Measurements from ENCODE around the gene FAM90A1. TPM values are rescaled to one million over a fixed set of nuclear protein-coding genes. Genes with fewer than 3 reads are reported as not detected.
"Not testable (repeated sequence)": the region's sequence is repeated elsewhere in the genome, so short reads cannot be mapped to it uniquely, and the experiment has no call there.

FAM90A1 gene
- total RNA-seq, 1 donor from 2014 or later: not detected

DNA sequence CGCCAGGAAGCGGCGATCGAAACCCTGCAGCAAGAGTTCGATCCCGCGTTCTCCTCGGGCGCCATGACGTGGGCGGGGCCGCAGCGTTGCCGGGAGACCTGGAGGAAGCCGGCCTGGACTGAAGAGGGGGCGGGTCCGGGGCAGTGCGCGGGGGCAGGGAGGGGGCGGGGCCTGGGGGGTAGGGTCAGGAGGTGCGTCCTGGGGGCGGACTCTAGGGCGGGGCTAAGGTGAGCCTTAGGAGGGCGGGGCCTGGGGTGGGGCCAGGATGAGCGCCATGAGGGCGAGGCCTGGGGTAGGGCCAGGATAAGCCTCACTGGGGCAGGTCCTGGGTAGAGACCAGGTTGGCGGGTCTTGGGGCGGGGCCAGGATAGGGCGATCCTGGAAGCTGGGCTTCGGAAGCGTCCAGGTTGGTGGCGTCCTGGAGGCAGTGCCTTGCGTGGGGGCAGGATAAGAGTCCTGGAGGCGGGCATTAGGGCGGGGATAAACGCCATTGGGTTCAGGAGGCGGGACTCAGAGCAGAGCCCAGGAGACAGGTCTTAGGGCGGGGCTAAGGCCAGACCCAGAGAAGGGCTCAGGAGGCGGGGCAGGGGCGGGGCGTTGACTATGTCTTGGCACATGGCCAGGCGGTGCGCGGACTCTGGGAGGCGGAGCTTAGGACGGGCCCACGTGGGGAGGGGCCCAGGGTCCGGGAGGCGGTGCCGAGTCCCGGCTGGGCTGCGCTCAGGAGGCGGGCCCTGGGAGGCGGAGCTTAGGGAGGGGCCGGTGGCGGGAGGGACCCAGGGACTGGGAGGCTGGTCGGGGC is 15.7 kb upstream of the FAM90A1 start:
- not testable (repeated sequence) for FAIRE-seq; H3K9me3 ChIP-seq (ENCODE audit: insufficient read depth, low read depth, low read length); H3K79me2 ChIP-seq (ENCODE audit: insufficient read depth, low read length); H3K9me3 Mint-ChIP-seq (ENCODE audit: unreplicated experiment); H3K4me1 ChIP-seq (ENCODE audit: insufficient read depth, low read length); H3K27me3 Mint-ChIP-seq (ENCODE audit: low read depth, unreplicated experiment); H3K36me3 ChIP-seq (ENCODE audit: insufficient read depth, low read length); H4K20me1 ChIP-seq (ENCODE audit: insufficient read depth, low read length); H3K36me3 Mint-ChIP-seq (ENCODE audit: low read depth, unreplicated experiment); H3K27me3 ChIP-seq (ENCODE audit: insufficient read depth, low read length); H3K4me1 Mint-ChIP-seq (ENCODE audit: low read depth, unreplicated experiment)
- Histone ChIP-seq H2AFZ (ENCODE audit: low read depth, low read length) (peak overlapping the region; percentile 85), H3K27ac (ENCODE audit: low read depth, low read length) (peak overlapping the region; percentile 88), H3K4me3 (ENCODE audit: insufficient read depth, low read depth, low read length) (peak overlapping the region; percentile 67), H3K9ac (ENCODE audit: low read length) (peak overlapping the region; percentile 88), H3K4me2 (ENCODE audit: low read length) (peak overlapping the region; percentile 88)
- H3K4me3 Mint-ChIP-seq (ENCODE audit: unreplicated experiment): peak overlapping the region; percentile 88
- DNase-seq (ENCODE audit: low read depth): peak; percentile 90
- peak overlapping the region; percentile 91 for H3K27ac Mint-ChIP-seq (ENCODE audit: unreplicated experiment)

DNA sequence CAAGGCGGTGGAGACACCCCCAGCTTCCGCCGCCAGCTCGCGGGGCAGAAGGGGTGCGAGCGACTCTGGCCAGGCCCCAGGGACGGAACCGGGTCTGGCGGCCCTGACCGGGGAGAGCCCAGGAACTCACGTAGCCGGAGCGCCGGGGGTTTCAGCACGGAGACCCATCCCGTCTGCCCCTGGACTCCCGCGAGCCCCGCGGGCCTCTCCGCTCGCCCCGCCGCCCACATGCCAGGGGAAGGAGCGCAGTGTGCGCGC is 15.1 kb upstream of the FAM90A1 start:
- Histone ChIP-seq H3K4me2 (ENCODE audit: low read length) (peak overlapping the region; percentile 87), H2AFZ (ENCODE audit: low read depth, low read length) (peak overlapping the region; percentile 80), H3K27ac (ENCODE audit: low read depth, low read length) (peak overlapping the region; percentile 88), H3K9ac (ENCODE audit: low read length) (peak overlapping the region; percentile 88), H3K4me3 (ENCODE audit: insufficient read depth, low read depth, low read length) (peak overlapping the region; percentile 67)
- H3K9me3 Mint-ChIP-seq (ENCODE audit: unreplicated experiment); DNase-seq (ENCODE audit: low read depth); H3K4me1 Mint-ChIP-seq (ENCODE audit: low read depth, unreplicated experiment); H4K20me1 ChIP-seq (ENCODE audit: insufficient read depth, low read length); H3K27me3 Mint-ChIP-seq (ENCODE audit: low read depth, unreplicated experiment); H3K4me1 ChIP-seq (ENCODE audit: insufficient read depth, low read length); H3K36me3 ChIP-seq (ENCODE audit: insufficient read depth, low read length); H3K27me3 ChIP-seq (ENCODE audit: insufficient read depth, low read length); H3K79me2 ChIP-seq (ENCODE audit: insufficient read depth, low read length); H3K9me3 ChIP-seq (ENCODE audit: insufficient read depth, low read depth, low read length); H3K36me3 Mint-ChIP-seq (ENCODE audit: low read depth, unreplicated experiment); FAIRE-seq: not testable (repeated sequence)
- H3K27ac Mint-ChIP-seq (ENCODE audit: unreplicated experiment): peak overlapping the region; percentile 83
- peak overlapping the region; percentile 87 for H3K4me3 Mint-ChIP-seq (ENCODE audit: unreplicated experiment)

DNA sequence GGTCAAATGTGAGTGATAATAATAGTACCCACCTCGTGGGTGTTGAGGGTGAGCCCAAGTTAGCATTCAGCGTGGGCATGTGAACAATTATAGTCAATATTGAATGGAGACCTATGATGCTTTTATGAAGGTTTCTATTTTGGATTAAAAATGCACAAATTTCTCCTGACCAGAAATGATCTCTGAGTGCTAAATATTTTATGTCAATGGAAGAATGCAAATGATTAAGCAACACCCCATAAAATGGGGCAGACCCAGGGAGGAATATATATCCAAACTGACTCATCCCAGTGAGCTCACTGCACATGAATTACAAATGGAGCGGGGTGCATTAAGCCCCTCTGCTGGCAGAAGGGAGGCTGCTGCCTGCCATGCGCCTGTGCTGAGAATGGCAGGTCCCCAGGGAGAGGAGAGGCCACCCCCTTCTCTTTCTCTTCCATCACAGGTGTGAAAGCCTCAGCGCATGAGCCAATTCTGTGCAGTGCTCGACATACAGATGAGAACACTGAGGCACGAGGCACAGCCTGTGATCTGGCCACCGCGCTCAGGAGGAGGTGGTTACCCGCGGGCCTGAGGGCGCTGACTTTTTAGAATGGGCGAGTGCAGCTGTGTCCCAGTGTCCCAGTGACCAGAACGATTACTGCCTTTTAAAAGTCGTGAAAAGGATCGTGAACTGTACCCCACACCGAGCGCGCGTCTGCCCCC is 14.7 kb upstream of the FAM90A1 start:
- H3K27ac ChIP-seq (ENCODE audit: low read depth, low read length): peak overlapping the region; percentile 88
- H4K20me1 ChIP-seq (ENCODE audit: insufficient read depth, low read length); H3K79me2 ChIP-seq (ENCODE audit: insufficient read depth, low read length); H3K27me3 ChIP-seq (ENCODE audit: insufficient read depth, low read length); H3K9me3 Mint-ChIP-seq (ENCODE audit: unreplicated experiment); FAIRE-seq; H3K4me1 Mint-ChIP-seq (ENCODE audit: low read depth, unreplicated experiment); H3K9me3 ChIP-seq (ENCODE audit: insufficient read depth, low read depth, low read length); H3K27me3 Mint-ChIP-seq (ENCODE audit: low read depth, unreplicated experiment); DNase-seq (ENCODE audit: low read depth); H3K36me3 Mint-ChIP-seq (ENCODE audit: low read depth, unreplicated experiment); H3K36me3 ChIP-seq (ENCODE audit: insufficient read depth, low read length); H3K4me1 ChIP-seq (ENCODE audit: insufficient read depth, low read length): not testable (repeated sequence)
- H3K4me3 ChIP-seq (ENCODE audit: insufficient read depth, low read depth, low read length): peak overlapping the region; percentile 67
- Mint-ChIP-seq H3K4me3 (ENCODE audit: unreplicated experiment) (peak overlapping the region; percentile 87), H3K27ac (ENCODE audit: unreplicated experiment) (peak overlapping the region; percentile 83)
- H3K9ac ChIP-seq (ENCODE audit: low read length): peak overlapping the region; percentile 88
- H2AFZ ChIP-seq (ENCODE audit: low read depth, low read length): peak overlapping the region; percentile 80
- H3K4me2 ChIP-seq (ENCODE audit: low read length): peak overlapping the region; percentile 87

DNA sequence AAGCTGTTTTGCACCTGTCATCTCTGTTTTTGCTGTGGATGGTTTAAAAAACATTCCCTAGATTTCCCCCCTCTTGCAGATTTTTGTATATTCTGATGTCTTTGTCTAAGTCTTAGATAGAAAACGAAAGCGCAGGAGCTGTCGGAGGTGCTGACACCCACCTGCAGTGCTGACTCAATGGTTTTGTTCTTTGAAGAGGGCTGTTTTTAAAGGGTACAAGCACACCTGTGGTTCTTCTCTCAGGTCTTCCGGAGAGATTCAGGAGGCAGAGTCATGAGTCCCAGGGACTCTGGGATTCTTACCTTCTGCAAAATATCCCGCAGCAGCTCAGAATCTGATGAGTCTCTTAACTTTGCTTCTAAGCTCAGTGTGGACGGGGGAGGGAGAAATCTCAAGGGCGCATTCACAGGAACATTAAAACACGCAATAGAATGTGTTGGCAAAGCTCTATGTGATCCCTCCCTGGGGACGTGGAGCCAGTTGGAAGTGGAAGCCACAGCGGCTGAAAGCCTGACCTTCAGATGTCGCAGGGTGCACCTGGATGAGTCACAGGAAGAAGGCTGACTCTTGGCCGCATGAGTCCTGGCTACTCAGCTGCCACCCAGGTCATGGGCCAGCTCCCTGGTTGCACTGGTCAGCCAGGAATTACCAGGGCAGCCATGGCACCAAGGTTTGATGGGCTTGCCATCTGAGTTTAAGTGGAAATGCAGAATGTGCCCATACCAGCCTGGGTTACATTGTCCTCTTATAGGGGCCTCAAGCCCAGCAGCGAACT is 13.1 kb upstream of the FAM90A1 start:
- not testable (repeated sequence) for H3K27ac Mint-ChIP-seq (ENCODE audit: unreplicated experiment); H3K4me1 ChIP-seq (ENCODE audit: insufficient read depth, low read length); H4K20me1 ChIP-seq (ENCODE audit: insufficient read depth, low read length); H3K27me3 ChIP-seq (ENCODE audit: insufficient read depth, low read length); H3K4me3 ChIP-seq (ENCODE audit: insufficient read depth, low read depth, low read length); H3K36me3 Mint-ChIP-seq (ENCODE audit: low read depth, unreplicated experiment); H3K27me3 Mint-ChIP-seq (ENCODE audit: low read depth, unreplicated experiment); H3K9me3 Mint-ChIP-seq (ENCODE audit: unreplicated experiment); H3K4me1 Mint-ChIP-seq (ENCODE audit: low read depth, unreplicated experiment); H3K9me3 ChIP-seq (ENCODE audit: insufficient read depth, low read depth, low read length); H3K4me2 ChIP-seq (ENCODE audit: low read length); H2AFZ ChIP-seq (ENCODE audit: low read depth, low read length); H3K4me3 Mint-ChIP-seq (ENCODE audit: unreplicated experiment); H3K27ac ChIP-seq (ENCODE audit: low read depth, low read length); DNase-seq (ENCODE audit: low read depth); H3K36me3 ChIP-seq (ENCODE audit: insufficient read depth, low read length); H3K9ac ChIP-seq (ENCODE audit: low read length); H3K79me2 ChIP-seq (ENCODE audit: insufficient read depth, low read length); FAIRE-seq

DNA sequence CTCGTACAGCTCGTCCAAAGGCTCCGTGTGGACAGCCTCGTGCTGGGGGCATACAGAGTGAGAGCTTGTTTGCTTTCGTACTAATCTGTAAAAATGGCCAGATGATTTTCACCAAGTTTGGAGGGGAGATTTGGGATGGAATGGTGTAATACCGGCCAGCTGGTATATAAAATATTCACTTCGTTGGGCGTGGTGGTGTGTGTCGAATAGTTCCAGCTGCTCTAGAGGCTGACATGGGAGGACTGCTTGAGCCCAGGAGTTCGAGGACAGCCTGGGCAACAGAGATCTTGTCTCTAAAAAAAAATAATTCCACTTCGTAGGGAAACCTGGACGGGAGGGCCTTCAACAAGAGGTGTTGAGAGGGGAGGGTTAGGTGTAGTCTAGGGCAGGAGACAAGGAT is 9.6 kb upstream of the FAM90A1 start:
- H3K4me2 ChIP-seq (ENCODE audit: low read length); FAIRE-seq; H3K4me3 Mint-ChIP-seq (ENCODE audit: unreplicated experiment); H4K20me1 ChIP-seq (ENCODE audit: insufficient read depth, low read length); H3K9me3 Mint-ChIP-seq (ENCODE audit: unreplicated experiment); H3K27me3 ChIP-seq (ENCODE audit: insufficient read depth, low read length); H3K4me3 ChIP-seq (ENCODE audit: insufficient read depth, low read depth, low read length); H3K36me3 ChIP-seq (ENCODE audit: insufficient read depth, low read length); DNase-seq (ENCODE audit: low read depth); H3K27me3 Mint-ChIP-seq (ENCODE audit: low read depth, unreplicated experiment); H3K36me3 Mint-ChIP-seq (ENCODE audit: low read depth, unreplicated experiment); H3K9me3 ChIP-seq (ENCODE audit: insufficient read depth, low read depth, low read length); H3K27ac Mint-ChIP-seq (ENCODE audit: unreplicated experiment); H3K4me1 Mint-ChIP-seq (ENCODE audit: low read depth, unreplicated experiment); H2AFZ ChIP-seq (ENCODE audit: low read depth, low read length); H3K4me1 ChIP-seq (ENCODE audit: insufficient read depth, low read length); H3K79me2 ChIP-seq (ENCODE audit: insufficient read depth, low read length); H3K27ac ChIP-seq (ENCODE audit: low read depth, low read length); H3K9ac ChIP-seq (ENCODE audit: low read length): not testable (repeated sequence)
